Naive thymus-derived CD4-positive, alpha-beta T cell (primary cell): ENCODE measurements around the gene NDUFV1. TPM values are rescaled to one million over a fixed set of nuclear protein-coding genes. Genes with fewer than 3 reads are reported as not detected.
"Not testable (repeated sequence)": the region's sequence is repeated elsewhere in the genome, so short reads cannot be mapped to it uniquely, and the experiment has no call there.

Experiments
- ATAC-seq: fragments of 150-1000 bp; cut with Tn5 transposase; 2 replicates; pipeline ENCODE4 v1.10.0; 2021; ENCODE audit warnings: mild to moderate bottlenecking, moderate library complexity
- CTCF ChIA-PET: fragments of 350-600 bp; sonication (Branson Sonifier 250); formaldehyde crosslinking; loops from one replicate; lab custom pipeline; 2021; ENCODE audit warnings: antibody characterized with exemption; lab: Charles Lee
- POLR2A ChIA-PET: fragments of 350-600 bp; sonication (Branson Sonifier 250); formaldehyde crosslinking; loops from one replicate; lab custom pipeline; 2021; ENCODE audit warnings: antibody characterized with exemption, inconsistent platforms; lab: Charles Lee
- DNase-seq, 9 donors: peaks; one replicate each; pipeline versions ENCODE4 v3.0.0 to v3.0.0-alpha.2; 2020 to 2022; ENCODE audit warnings: mixed read lengths in 1 of 9
- H3K27ac ChIP-seq: one replicate; pipeline ENCODE4 v1.7.0; 2013; ENCODE audit warnings: mild to moderate bottlenecking, low read depth, low read length, moderate library complexity
- H3K27me3 ChIP-seq, 2 donors: one replicate each; pipeline ENCODE4 v1.7.0; 2013; ENCODE audit warnings: low read length in 2 of 2, mild to moderate bottlenecking in 2 of 2, moderate library complexity in 2 of 2; ENCODE audit not compliant: control insufficient read depth in 2 of 2, insufficient read depth in 2 of 2
- H3K36me3 ChIP-seq, 3 experiments: 1 replicate in 2 of 3; 2 replicates in 1 of 3; pipeline ENCODE4 v1.7.0; 2013; ENCODE audit warnings: low read length in 3 of 3, mild to moderate bottlenecking in 3 of 3, moderate library complexity in 1 of 3; ENCODE audit not compliant: insufficient read depth in 3 of 3, control insufficient read depth in 2 of 3
- H3K4me1 ChIP-seq, 2 donors: one replicate each; pipeline ENCODE4 v1.7.0; 2013; ENCODE audit warnings: low read length in 2 of 2, mild to moderate bottlenecking in 2 of 2, moderate library complexity in 1 of 2; ENCODE audit not compliant: control insufficient read depth in 2 of 2, insufficient read depth in 2 of 2
- H3K4me3 ChIP-seq: 2 replicates; pipeline ENCODE4 v1.7.0; 2013; ENCODE audit warnings: mild to moderate bottlenecking, low read length
- H3K9me3 ChIP-seq, 3 experiments: 1 replicate in 2 of 3; 2 replicates in 1 of 3; pipeline ENCODE4 v1.7.0; 2013; ENCODE audit warnings: low read length in 3 of 3; ENCODE audit not compliant: control insufficient read depth in 2 of 3
- H3K27ac Mint-ChIP-seq, 9 donors: one replicate each; pipeline ENCODE4 v1.8.0; 2020 to 2022; ENCODE audit warnings: mixed read lengths in 9 of 9, mild to moderate bottlenecking in 8 of 9, moderate library complexity in 5 of 9, inconsistent platforms in 2 of 9
- H3K27me3 Mint-ChIP-seq, 5 donors: one replicate each; pipeline ENCODE4 v1.8.0; 2021 to 2022; ENCODE audit warnings: mixed read lengths in 5 of 5, mild to moderate bottlenecking in 1 of 5
- H3K36me3 Mint-ChIP-seq, 5 donors: one replicate each; pipeline ENCODE4 v1.8.0; 2020 to 2022; ENCODE audit warnings: mixed read lengths in 5 of 5, mild to moderate bottlenecking in 3 of 5, inconsistent platforms in 1 of 5
- H3K4me1 Mint-ChIP-seq, 7 donors: one replicate each; pipeline ENCODE4 v1.8.0; 2020 to 2022; ENCODE audit warnings: mixed read lengths in 7 of 7, mild to moderate bottlenecking in 3 of 7, inconsistent platforms in 1 of 7
- H3K4me3 Mint-ChIP-seq, 10 donors: one replicate each; pipeline ENCODE4 v1.8.0; 2020 to 2022; ENCODE audit warnings: mild to moderate bottlenecking in 10 of 10, mixed read lengths in 10 of 10, moderate library complexity in 6 of 10, inconsistent platforms in 2 of 10
- H3K9me3 Mint-ChIP-seq, 11 donors: one replicate each; pipeline ENCODE4 v1.8.0; 2020 to 2022; ENCODE audit warnings: mixed read lengths in 11 of 11, mild to moderate bottlenecking in 4 of 11, inconsistent platforms in 1 of 11, moderate library complexity in 1 of 11
- intact Hi-C, 2 donors: fragments of 100-400 bp; cut with micrococcal nuclease; formaldehyde crosslinking; loops; one replicate each; pipeline ENCODE4 v1.15.1; 2023
- polyA plus RNA-seq, 2 donors: library from polyadenylated mRNA; unstranded; fragments of 300-500 nt; fragmentation: Illumina TruSeq; gene quantifications; one replicate each; pipeline ENCODE4 v1.2.3, GENCODE V29; 2021
- total RNA-seq, 6 experiments: library from RNA in 5 of 6; stranded (reverse) in 5 of 6; gene quantifications; 1 replicate in 5 of 6; 2 replicates in 1 of 6; pipeline ENCODE4 v1.2.3 and lab custom pipeline; 2021 to 2026

NDUFV1 gene
- total and polyA plus RNA-seq, 7 experiments from 2014 or later: 111 to 253 (median 201) TPM

- H3K27me3 Mint-ChIP-seq: peaks cover 0 to 11% (median 0%) of the 10 kb centered on the region in 5 donors
- H3K36me3 Mint-ChIP-seq: peaks cover 0 to 21% (median 0%) of the 10 kb centered on the region in 5 donors
- Histone ChIP-seq H3K27me3 (no peaks in the 10 kb centered on the region), H3K27ac (no peak overlapping the region), H3K4me1 (peaks cover 9 to 10% of the 10 kb centered on the region in 2 donors), H3K9me3 (no peaks in the 10 kb centered on the region), H3K36me3 (no peaks in the 10 kb centered on the region), H3K4me3 (no peak overlapping the region)
- ATAC-seq: no peak
- POLR2A ChIA-PET: no interaction called here
- H3K9me3 Mint-ChIP-seq: peaks cover 0 to 2% (median 0%) of the 10 kb centered on the region in 11 donors
- H3K27ac Mint-ChIP-seq: peak overlapping the region; percentile 1 to 91 (median 83)
- peaks cover 25 to 39% (median 31%) of the 10 kb centered on the region in 7 donors for H3K4me1 Mint-ChIP-seq
- CTCF ChIA-PET: interaction anchor here (1.5 kb wide), 1 partner anchor 28 kb away, joined by 3 read pairs; no protein-coding TSS in a partner anchor
- intact Hi-C loops: no loop called here
- peak overlapping the region in 4 of 10 donors; percentile 55 to 79 (median 70) for H3K4me3 Mint-ChIP-seq
- DNase-seq: no peak
These were observed 20.8 kb upstream of the NDUFV1 start for GRCh38 chr11:67585911-67586310.

DNA sequence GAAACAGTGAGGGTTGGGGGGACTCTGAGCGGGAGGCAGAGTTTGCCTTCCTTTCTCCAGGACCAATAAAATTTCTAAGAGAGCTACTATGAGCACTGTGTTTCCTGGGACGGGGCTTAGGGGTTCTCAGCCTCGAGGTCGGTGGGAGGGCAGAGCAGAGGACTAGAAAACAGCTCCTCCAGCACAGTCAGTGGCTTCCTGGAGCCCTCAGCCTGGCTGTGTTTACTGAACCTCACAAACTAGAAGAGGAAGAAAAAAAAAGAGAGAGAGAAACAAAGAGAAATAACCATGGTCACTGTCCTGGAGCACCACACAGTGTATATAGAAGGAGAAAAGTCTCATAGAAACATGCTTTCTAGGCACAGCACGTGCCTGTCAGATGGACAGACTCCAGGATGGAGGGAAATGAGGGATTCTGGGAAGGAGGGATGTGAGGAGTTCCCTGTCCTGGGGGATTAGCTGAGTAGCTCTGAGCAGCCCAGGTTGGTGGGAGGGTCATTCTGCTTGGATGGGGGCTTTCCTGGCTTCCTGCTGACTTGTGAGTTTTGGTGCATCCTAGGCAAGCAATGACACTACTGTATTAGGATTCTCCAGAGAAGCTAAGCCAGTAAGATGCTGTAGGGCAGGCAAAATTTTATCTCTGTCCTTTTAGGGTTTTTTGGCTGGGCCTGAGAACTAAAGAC, 20.0 kb upstream of the NDUFV1 start:
- no peak overlapping the region for H3K4me3 ChIP-seq
- ATAC-seq: no peak
- ChIA-PET CTCF (no interaction called here), POLR2A (no interaction called here)
- peaks cover 9 to 10% of the 10 kb centered on the region in 2 donors for H3K4me1 ChIP-seq
- Mint-ChIP-seq H3K9me3 (peaks cover 0 to 2% (median 0%) of the 10 kb centered on the region in 11 donors), H3K4me3 (peak overlapping the region in 1 of 10 donors; percentile 9), H3K27ac (peak overlapping the region in 8 of 9 donors; percentile 13 to 89 (median 66)), H3K4me1 (peaks cover 25 to 39% (median 31%) of the 10 kb centered on the region in 7 donors), H3K36me3 (peaks cover 0 to 21% (median 0%) of the 10 kb centered on the region in 5 donors), H3K27me3 (peaks cover 0 to 6% (median 0%) of the 10 kb centered on the region in 5 donors)
- DNase-seq: no peak
- H3K9me3 ChIP-seq: no peaks in the 10 kb centered on the region
- H3K27ac ChIP-seq: no peak overlapping the region
- no peaks in the 10 kb centered on the region for H3K36me3 ChIP-seq
- intact Hi-C loops: no loop called here
- H3K27me3 ChIP-seq: no peaks in the 10 kb centered on the region

DNA sequence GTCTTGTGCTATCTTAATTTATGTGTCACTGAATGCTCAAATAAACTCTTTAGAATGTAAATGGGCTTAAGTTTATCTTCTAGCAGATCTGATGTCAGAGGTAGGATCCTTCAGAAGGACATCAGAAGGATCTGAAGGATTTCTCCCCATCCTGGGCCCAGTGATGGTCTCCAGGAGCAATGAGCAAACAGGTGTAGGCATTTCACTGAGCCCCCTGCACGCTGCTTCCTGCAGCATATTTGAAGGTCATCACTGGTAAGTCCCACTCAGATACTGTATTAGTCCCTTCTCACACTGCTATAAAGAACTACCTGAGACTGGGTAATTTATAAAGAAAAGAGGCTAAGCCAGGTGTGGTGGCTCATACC, 18.6 kb upstream of the NDUFV1 start:
- Mint-ChIP-seq H3K4me3 (no peak overlapping the region), H3K27ac (peak overlapping the region in 3 of 9 donors; percentile 49 to 72 (median 53)), H3K27me3 (no peaks in the 10 kb centered on the region), H3K9me3 (peaks cover 0 to 2% (median 0%) of the 10 kb centered on the region in 11 donors), H3K4me1 (peaks cover 12 to 27% (median 19%) of the 10 kb centered on the region in 7 donors), H3K36me3 (peaks cover 0 to 21% (median 0%) of the 10 kb centered on the region in 5 donors)
- ATAC-seq (no peak), DNase-seq (no peak)
- H3K27ac ChIP-seq: no peak overlapping the region
- H3K9me3 ChIP-seq: no peaks in the 10 kb centered on the region
- intact Hi-C loops: no loop called here
- POLR2A ChIA-PET: no interaction called here
- CTCF ChIA-PET: no interaction called here
- no peaks in the 10 kb centered on the region for H3K36me3 ChIP-seq
- no peaks in the 10 kb centered on the region for H3K4me1 ChIP-seq
- no peaks in the 10 kb centered on the region for H3K27me3 ChIP-seq
- H3K4me3 ChIP-seq: no peak overlapping the region

DNA sequence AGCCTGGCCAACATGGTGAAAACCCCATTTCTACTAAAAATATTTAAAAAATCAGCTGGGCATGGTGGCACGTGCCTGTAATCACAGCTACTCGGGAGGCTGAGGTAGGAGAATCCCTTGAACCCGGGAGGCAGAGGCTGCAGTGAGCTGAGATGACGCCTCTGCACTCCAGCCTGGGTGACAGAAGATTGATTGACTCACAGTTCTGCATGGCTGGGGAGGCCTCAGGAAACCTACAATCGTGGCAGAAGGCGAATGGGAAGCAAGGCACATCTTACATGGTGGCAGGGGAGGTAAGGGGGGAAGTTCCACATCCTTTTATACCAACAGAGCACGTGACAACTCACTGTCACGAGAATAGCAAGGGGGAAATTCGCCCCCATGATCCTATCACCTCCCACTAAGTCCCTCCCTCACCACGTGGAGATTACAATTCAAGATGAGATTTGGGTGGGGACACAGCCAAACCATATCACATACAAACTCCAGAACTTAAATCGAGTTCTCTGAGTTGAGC, 17.8 kb upstream of the NDUFV1 start:
- H3K9me3 ChIP-seq, POLR2A ChIA-PET, H3K4me1 ChIP-seq, H3K36me3 ChIP-seq, ATAC-seq, H3K27me3 Mint-ChIP-seq, CTCF ChIA-PET, DNase-seq, intact Hi-C loops, H3K4me3 ChIP-seq, H3K9me3 Mint-ChIP-seq, H3K27ac ChIP-seq, H3K27me3 ChIP-seq, H3K4me3 Mint-ChIP-seq: not testable (repeated sequence)
- peaks cover 8 to 23% (median 19%) of the 10 kb centered on the region in 7 donors for H3K4me1 Mint-ChIP-seq
- H3K36me3 Mint-ChIP-seq: peaks cover 0 to 19% (median 0%) of the 10 kb centered on the region in 5 donors
- H3K27ac Mint-ChIP-seq: peak overlapping the region in 1 of 9 donors; percentile 70

DNA sequence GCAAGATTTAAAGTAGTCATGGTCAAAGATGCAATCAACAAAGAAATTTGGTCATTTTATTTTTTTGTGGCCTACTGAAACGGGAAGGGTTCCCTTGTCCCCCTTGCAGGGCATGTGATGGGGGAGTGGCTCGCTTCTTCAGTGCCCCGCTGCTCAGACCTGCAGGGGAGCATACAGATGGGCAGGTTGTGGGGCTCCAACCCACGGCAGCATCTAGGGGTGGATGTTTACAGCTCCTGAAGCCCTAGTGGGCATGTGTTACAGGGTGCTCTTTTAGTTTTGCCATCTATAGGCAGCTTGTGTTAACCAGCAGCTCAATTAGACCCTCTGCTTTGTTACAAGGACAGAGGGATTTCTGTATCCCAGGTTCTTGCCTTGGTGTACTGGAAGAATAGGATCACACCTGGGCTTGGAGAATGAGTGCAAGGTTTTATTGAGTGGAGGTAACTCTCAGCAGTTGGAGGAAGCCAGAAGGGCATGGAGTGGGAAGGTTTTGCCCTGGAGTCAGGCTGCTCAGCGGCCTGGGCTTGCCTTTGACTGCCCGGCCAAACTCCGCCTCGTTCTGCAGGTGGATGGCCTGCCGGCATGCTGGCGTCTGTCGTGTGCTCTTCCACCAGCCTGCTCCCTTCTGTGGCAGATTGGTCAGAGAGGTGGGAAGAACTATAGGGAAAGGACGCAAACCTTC, 13.7 kb upstream of the NDUFV1 start:
- CTCF ChIA-PET: interaction anchor here (0.6 to 1.1 kb wide), 3 partner anchors 18 to 59 kb away, joined by 3 read pairs; partner anchors contain the start of gene ACY3

DNA sequence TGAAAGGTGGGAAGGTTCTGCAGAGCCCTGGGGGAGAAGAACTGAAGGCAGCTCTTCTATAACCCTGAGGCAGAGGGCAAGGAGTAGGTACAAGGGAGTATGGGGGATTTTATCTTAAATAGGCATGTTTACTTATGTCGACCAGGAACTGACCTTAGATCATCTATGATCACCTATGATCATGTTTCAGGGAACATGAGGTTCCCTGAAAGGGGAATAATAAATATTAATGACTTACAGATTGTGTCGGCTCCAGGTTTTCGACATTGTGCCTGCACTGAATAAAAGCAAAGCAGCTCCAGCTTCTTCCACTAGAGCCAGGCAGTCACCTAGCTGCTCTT, 13.2 kb upstream of the NDUFV1 start:
- Histone ChIP-seq H3K36me3 (no peaks in the 10 kb centered on the region), H3K4me3 (no peak overlapping the region), H3K27ac (no peak overlapping the region), H3K27me3 (no peaks in the 10 kb centered on the region), H3K9me3 (no peaks in the 10 kb centered on the region), H3K4me1 (no peaks in the 10 kb centered on the region)
- H3K9me3 Mint-ChIP-seq: peaks cover 0 to 5% (median 0%) of the 10 kb centered on the region in 11 donors
- CTCF ChIA-PET: interaction anchor here (0.8 to 1.1 kb wide), 2 partner anchors 18 to 57 kb away, joined by 3 read pairs; partner anchors contain the start of gene ACY3
- no peaks in the 10 kb centered on the region for H3K4me1 Mint-ChIP-seq
- no peak for ATAC-seq
- H3K27me3 Mint-ChIP-seq: peaks cover 0 to 10% (median 0%) of the 10 kb centered on the region in 5 donors
- no peak overlapping the region for H3K27ac Mint-ChIP-seq
- POLR2A ChIA-PET: interaction anchor here (2.4 kb wide), 1 partner anchor 10 kb away, joined by 12 read pairs; the partner anchor contains the start of gene GSTP1
- DNase-seq: no peak
- intact Hi-C loops: no loop called here
- no peak overlapping the region for H3K4me3 Mint-ChIP-seq
- H3K36me3 Mint-ChIP-seq: no peaks in the 10 kb centered on the region

More for the DNA sequence above, 13.7 kb upstream of the NDUFV1 start:
- Histone ChIP-seq H3K27ac (no peak overlapping the region), H3K4me1 (no peaks in the 10 kb centered on the region), H3K9me3 (no peaks in the 10 kb centered on the region), H3K4me3 (no peak overlapping the region), H3K36me3 (no peaks in the 10 kb centered on the region), H3K27me3 (no peaks in the 10 kb centered on the region)
- Mint-ChIP-seq H3K9me3 (peaks cover 0 to 5% (median 0%) of the 10 kb centered on the region in 11 donors), H3K27me3 (peaks cover 0 to 10% (median 0%) of the 10 kb centered on the region in 5 donors), H3K4me3 (no peak overlapping the region), H3K4me1 (no peaks in the 10 kb centered on the region), H3K36me3 (peaks cover 0 to under 1% (median 0%) of the 10 kb centered on the region in 5 donors), H3K27ac (no peak overlapping the region)
- ATAC-seq (no peak), DNase-seq (no peak)
- intact Hi-C loops: no loop called here
- POLR2A ChIA-PET: interaction anchor here (2.4 kb wide), 1 partner anchor 10 kb away, joined by 12 read pairs; the partner anchor contains the start of gene GSTP1
